GM12891 (cell line): ENCODE results near the gene SLC8A3.

Source experiments
- PAX5 ChIP-seq: IDR thresholded peaks from 2 replicates; pipeline ENCODE4 v1.6.1; 2011; ENCODE audit warnings: low read length, moderate library complexity, mild to moderate bottlenecking; ENCODE audit not compliant: insufficient read depth, severe bottlenecking
- POLR2A ChIP-seq: IDR thresholded peaks from 2 replicates; pipeline ENCODE4 v1.6.1; 2011; ENCODE audit warnings: low read depth, low read length, control low read depth
- POLR2AphosphoS5 ChIP-seq: IDR thresholded peaks from 2 replicates; pipeline ENCODE4 v1.6.1; 2011; ENCODE audit warnings: low read depth, low read length, control low read depth
- POU2F2 ChIP-seq: IDR thresholded peaks from 2 replicates; pipeline ENCODE4 v1.6.1; 2011; ENCODE audit warnings: low read depth, mild to moderate bottlenecking, control low read depth, low read length, moderate library complexity
- SPI1 ChIP-seq: IDR thresholded peaks from 2 replicates; pipeline ENCODE4 v1.6.1; 2011; ENCODE audit warnings: low read depth, low read length, control low read depth
- TAF1 ChIP-seq: IDR thresholded peaks from 2 replicates; pipeline ENCODE4 v1.6.1; 2011; ENCODE audit warnings: low read depth, low read length, control low read depth

DNA sequence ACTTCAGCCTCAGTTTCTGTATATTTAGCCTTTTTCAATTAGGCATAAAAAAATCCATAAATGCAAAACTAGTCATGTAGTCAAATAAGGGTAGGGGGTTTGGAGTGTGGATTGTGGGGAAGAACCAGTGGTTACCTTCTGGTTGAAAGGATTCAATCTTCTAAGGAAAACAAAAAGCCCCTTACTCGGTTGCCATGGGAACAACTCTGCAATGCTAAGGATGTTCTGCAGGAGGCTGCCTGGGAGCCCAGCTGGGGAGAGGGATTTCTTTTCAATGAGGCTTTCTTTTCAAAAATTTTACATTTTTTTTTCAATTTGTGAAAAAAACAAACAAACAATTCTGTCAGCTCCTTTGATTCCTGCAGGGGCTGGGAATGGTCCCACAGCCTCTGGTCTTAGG, 67.2 kb downstream of the SLC8A3 start:
- TF ChIP-seq POLR2AphosphoS5: no peak
- TF ChIP-seq POLR2A: no peak
- no peak for TF ChIP-seq TAF1
- no peak for TF ChIP-seq POU2F2
- TF ChIP-seq SPI1: no peak
- TF ChIP-seq PAX5: no peak
